ENCODE results near the gene KDM5C. TPM values are rescaled to one million over a fixed set of nuclear protein-coding genes. Genes with fewer than 3 reads are reported as not detected.

The KDM5C gene
- total RNA-seq, 1 experiment from 2014 or later = 178 TPM

DNA sequence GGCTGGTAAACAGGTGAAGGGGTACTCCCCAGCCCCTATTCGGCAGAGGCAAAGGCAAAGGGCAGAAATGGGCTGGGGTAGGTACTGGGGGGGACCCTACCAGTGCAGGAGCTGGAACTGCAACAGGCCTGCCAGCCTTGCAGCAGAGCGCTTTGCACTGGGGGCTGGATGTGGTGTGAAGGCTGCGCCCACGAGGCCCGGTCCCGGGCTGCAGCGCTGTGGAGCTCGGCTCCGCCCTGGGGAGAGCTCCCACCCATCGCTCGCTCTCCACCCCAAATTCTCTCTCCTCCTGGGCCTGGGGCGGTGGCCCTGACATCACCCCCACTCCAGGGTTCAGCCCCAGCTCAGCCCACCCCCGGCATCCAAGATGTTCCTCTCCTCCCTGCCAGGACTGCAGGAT lies 32.2 kb upstream of the KDM5C start:
- H3K4me3 ChIP-seq (ENCODE audit: low read depth, low read length, poor library complexity, severe bottlenecking) = no peak overlapping the region
- no TSS peak for BruUV-seq (replicated peaks)
- intact Hi-C loops (cut with micrococcal nuclease; ENCODE audit: unreplicated experiment) = no loop called here

GRCh38 chrX:53256446-53257041 lies 31.5 kb upstream of the KDM5C start:
- no TSS peak for BruUV-seq (replicated peaks)
- no peak for DNase-seq (ENCODE audit: low spot score)
- Histone ChIP-seq H3K27me3 (replicated peaks; ENCODE audit: insufficient read depth, low read depth, low read length, poor library complexity) (no peaks in the 10 kb centered on the region), H3K27ac (ENCODE audit: low read depth, low read length, poor library complexity, severe bottlenecking) (no peak overlapping the region), H3K4me1 (ENCODE audit: insufficient read depth, low read length, poor library complexity, severe bottlenecking) (no peaks in the 10 kb centered on the region), H3K4me3 (ENCODE audit: low read depth, low read length, poor library complexity, severe bottlenecking) (no peak overlapping the region), H3K36me3 (ENCODE audit: insufficient read depth, low read length, poor library complexity, severe bottlenecking) (no peaks in the 10 kb centered on the region), H3K9me3 (ENCODE audit: low read depth, low read length, poor library complexity, severe bottlenecking) (no peaks in the 10 kb centered on the region)
- intact Hi-C loops (cut with micrococcal nuclease; ENCODE audit: unreplicated experiment) = no loop called here
- TF ChIP-seq EZH2 (IDR thresholded peaks at IDR 0.05; ENCODE audit: borderline replicate concordance, low read depth, low read length, poor library complexity, severe bottlenecking) = no peak
- TF ChIP-seq, protein P1, sequence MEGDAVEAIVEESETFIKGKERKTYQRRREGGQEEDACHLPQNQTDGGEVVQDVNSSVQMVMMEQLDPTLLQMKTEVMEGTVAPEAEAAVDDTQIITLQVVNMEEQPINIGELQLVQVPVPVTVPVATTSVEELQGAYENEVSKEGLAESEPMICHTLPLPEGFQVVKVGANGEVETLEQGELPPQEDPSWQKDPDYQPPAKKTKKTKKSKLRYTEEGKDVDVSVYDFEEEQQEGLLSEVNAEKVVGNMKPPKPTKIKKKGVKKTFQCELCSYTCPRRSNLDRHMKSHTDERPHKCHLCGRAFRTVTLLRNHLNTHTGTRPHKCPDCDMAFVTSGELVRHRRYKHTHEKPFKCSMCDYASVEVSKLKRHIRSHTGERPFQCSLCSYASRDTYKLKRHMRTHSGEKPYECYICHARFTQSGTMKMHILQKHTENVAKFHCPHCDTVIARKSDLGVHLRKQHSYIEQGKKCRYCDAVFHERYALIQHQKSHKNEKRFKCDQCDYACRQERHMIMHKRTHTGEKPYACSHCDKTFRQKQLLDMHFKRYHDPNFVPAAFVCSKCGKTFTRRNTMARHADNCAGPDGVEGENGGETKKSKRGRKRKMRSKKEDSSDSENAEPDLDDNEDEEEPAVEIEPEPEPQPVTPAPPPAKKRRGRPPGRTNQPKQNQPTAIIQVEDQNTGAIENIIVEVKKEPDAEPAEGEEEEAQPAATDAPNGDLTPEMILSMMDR (conservative IDR thresholded peaks at IDR 0.05; ENCODE audit: low read depth, low read length) = no peak
- ChIA-PET CTCF (no interaction called here), POLR2A (ENCODE audit: low non-redundant PET) (no interaction called here)

More for the DNA sequence above, 32.2 kb upstream of the KDM5C start:
- Histone ChIP-seq H3K4me1 (ENCODE audit: insufficient read depth, low read length, poor library complexity, severe bottlenecking) (no peaks in the 10 kb centered on the region), H3K36me3 (ENCODE audit: insufficient read depth, low read length, poor library complexity, severe bottlenecking) (no peaks in the 10 kb centered on the region), H3K9me3 (ENCODE audit: low read depth, low read length, poor library complexity, severe bottlenecking) (no peaks in the 10 kb centered on the region), H3K27ac (ENCODE audit: low read depth, low read length, poor library complexity, severe bottlenecking) (no peak overlapping the region), H3K27me3 (replicated peaks; ENCODE audit: insufficient read depth, low read depth, low read length, poor library complexity) (peaks cover 3% of the 10 kb centered on the region)
- DNase-seq (ENCODE audit: low spot score) = no peak
- ChIA-PET POLR2A (ENCODE audit: low non-redundant PET) (interaction anchor here (0.7 kb wide), 1 partner anchor 32 kb away, joined by 3 read pairs; no protein-coding TSS in a partner anchor), CTCF (no interaction called here)
- TF ChIP-seq, protein P1 (conservative IDR thresholded peaks at IDR 0.05; ENCODE audit: low read depth, low read length) = no peak
- TF ChIP-seq EZH2 (IDR thresholded peaks at IDR 0.05; ENCODE audit: borderline replicate concordance, low read depth, low read length, poor library complexity, severe bottlenecking) = no peak

- POLR2A ChIA-PET (ENCODE audit: low non-redundant PET) = no interaction called here
- no peaks in the 10 kb centered on the region for H3K4me1 ChIP-seq (ENCODE audit: insufficient read depth, low read length, poor library complexity, severe bottlenecking)
- no peak overlapping the region for H3K4me3 ChIP-seq (ENCODE audit: low read depth, low read length, poor library complexity, severe bottlenecking)
- no peaks in the 10 kb centered on the region for H3K36me3 ChIP-seq (ENCODE audit: insufficient read depth, low read length, poor library complexity, severe bottlenecking)
- no peak overlapping the region for H3K27ac ChIP-seq (ENCODE audit: low read depth, low read length, poor library complexity, severe bottlenecking)
- no peak for DNase-seq (ENCODE audit: low spot score)
- BruUV-seq (replicated peaks) = no TSS peak
- no peak for TF ChIP-seq EZH2 (IDR thresholded peaks at IDR 0.05; ENCODE audit: borderline replicate concordance, low read depth, low read length, poor library complexity, severe bottlenecking)
- TF ChIP-seq, protein P1 (conservative IDR thresholded peaks at IDR 0.05; ENCODE audit: low read depth, low read length) = no peak
- CTCF ChIA-PET = no interaction called here
- no peaks in the 10 kb centered on the region for H3K27me3 ChIP-seq (replicated peaks; ENCODE audit: insufficient read depth, low read depth, low read length, poor library complexity)
- intact Hi-C loops (cut with micrococcal nuclease; ENCODE audit: unreplicated experiment) = no loop called here
- H3K9me3 ChIP-seq (ENCODE audit: low read depth, low read length, poor library complexity, severe bottlenecking) = no peaks in the 10 kb centered on the region
Observed at GRCh38 chrX:53255738-53256191, 30.8 kb upstream of the KDM5C start.
